ENCODE results near the gene AGBL4.

DNA sequence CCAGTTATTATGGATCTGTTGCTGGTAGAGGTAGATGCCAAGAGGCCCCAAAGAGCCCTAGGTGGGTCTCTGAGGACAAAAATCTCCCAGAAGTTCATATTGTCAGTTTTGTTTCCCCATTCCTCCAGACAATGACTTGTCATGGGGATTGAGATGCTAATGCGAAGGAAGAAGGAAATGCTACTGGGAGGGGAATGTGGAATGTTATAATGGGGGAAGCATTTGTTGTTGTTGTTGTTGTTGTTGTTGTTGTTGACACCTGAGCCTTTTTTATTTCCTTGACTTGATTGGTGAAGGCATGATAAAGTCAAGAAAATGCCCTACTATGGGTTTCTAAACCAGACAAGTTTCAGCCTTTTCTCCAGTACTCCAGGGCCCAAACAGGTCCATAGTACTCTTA is 1356.0 kb downstream of the AGBL4 start:
- TF ChIP-seq POLR2AphosphoS5 (IDR thresholded peaks at IDR 0.05), result no peak
- TF ChIP-seq, protein P1, sequence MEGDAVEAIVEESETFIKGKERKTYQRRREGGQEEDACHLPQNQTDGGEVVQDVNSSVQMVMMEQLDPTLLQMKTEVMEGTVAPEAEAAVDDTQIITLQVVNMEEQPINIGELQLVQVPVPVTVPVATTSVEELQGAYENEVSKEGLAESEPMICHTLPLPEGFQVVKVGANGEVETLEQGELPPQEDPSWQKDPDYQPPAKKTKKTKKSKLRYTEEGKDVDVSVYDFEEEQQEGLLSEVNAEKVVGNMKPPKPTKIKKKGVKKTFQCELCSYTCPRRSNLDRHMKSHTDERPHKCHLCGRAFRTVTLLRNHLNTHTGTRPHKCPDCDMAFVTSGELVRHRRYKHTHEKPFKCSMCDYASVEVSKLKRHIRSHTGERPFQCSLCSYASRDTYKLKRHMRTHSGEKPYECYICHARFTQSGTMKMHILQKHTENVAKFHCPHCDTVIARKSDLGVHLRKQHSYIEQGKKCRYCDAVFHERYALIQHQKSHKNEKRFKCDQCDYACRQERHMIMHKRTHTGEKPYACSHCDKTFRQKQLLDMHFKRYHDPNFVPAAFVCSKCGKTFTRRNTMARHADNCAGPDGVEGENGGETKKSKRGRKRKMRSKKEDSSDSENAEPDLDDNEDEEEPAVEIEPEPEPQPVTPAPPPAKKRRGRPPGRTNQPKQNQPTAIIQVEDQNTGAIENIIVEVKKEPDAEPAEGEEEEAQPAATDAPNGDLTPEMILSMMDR (IDR thresholded peaks at IDR 0.05), result no peak
- TF ChIP-seq POLR2A (IDR thresholded peaks at IDR 0.05; ENCODE audit: low read depth), result no peak
